Iris pigment epithelial cell (primary cell): ENCODE data around the gene RABGGTA.

ENCODE experiments used
- DNase-seq: peaks from one replicate; pipeline ENCODE4 v3.0.0-alpha.2; 2011; ENCODE audit warnings: low read depth

RABGGTA gene

GRCh38 chr14:24279301-24280186 is 8.1 kb upstream of the RABGGTA start:
- no peak for DNase-seq

- DNase-seq: no peak
Observed at GRCh38 chr14:24278424-24278823, 7.0 kb upstream of the RABGGTA start.

GRCh38 chr14:24277606-24278321 is 6.4 kb upstream of the RABGGTA start:
- no peak for DNase-seq

- DNase-seq: no peak
Observed at GRCh38 chr14:24277071-24277470, 5.7 kb upstream of the RABGGTA start.

GRCh38 chr14:24274101-24274543 is 2.7 kb upstream of the RABGGTA start:
- peak; percentile 62 for DNase-seq

- no peak for DNase-seq
Observed at GRCh38 chr14:24273422-24273998, 2.1 kb upstream of the RABGGTA start.

- DNase-seq: no peak
Observed at GRCh38 chr14:24272467-24272866, 1.1 kb upstream of the RABGGTA start.

GRCh38 chr14:24271834-24272263 is 452 bp upstream of the RABGGTA start:
- DNase-seq: no peak

- DNase-seq: no peak
Observed at GRCh38 chr14:24270537-24271133, 762 bp downstream of the RABGGTA start.

GRCh38 chr14:24269910-24270536 is 1.4 kb downstream of the RABGGTA start:
- no peak for DNase-seq

- no peak for DNase-seq
Observed at GRCh38 chr14:24269368-24269767, 2.0 kb downstream of the RABGGTA start.

GRCh38 chr14:24268225-24268624 is 3.2 kb downstream of the RABGGTA start:
- no peak for DNase-seq

- DNase-seq: no peak
Observed at GRCh38 chr14:24267516-24267915, 3.9 kb downstream of the RABGGTA start.

GRCh38 chr14:24266344-24267244 is 4.8 kb downstream of the RABGGTA start:
- no peak for DNase-seq

- no peak for DNase-seq
Observed at GRCh38 chr14:24264298-24264697, 7.1 kb downstream of the RABGGTA start.

- no peak for DNase-seq
Observed at GRCh38 chr14:24263848-24264247, 7.5 kb downstream of the RABGGTA start.

GRCh38 chr14:24262821-24263733 is 8.3 kb downstream of the RABGGTA start, which contains the start of gene TGM1:
Gene TGM1, minus strand, starts transcription at chr14:24263177. Its CDS starts 825 bp downstream, at chr14:24262352.
- no peak for DNase-seq

GRCh38 chr14:24261969-24262327 is 9.4 kb downstream of the RABGGTA start:
- no peak for DNase-seq

GRCh38 chr14:24261256-24261968 is 10.0 kb downstream of the RABGGTA start:
- DNase-seq: no peak
